Liver (tissue), 9 donors: ENCODE measurements around the gene CECR2. TPM values are rescaled to one million over a fixed set of nuclear protein-coding genes. Genes with fewer than 3 reads are reported as not detected.

ENCODE experiments used
- DNase-seq: peaks from one replicate; pipeline ENCODE4 v3.0.0-alpha.2; 2017; ENCODE audit warnings: low spot score
- H3K27ac ChIP-seq, 2 donors: one replicate each; pipeline ENCODE4 v1.7.0; 2013; ENCODE audit warnings: inconsistent platforms in 2 of 2, low read length in 2 of 2, control low read depth in 1 of 2, low read depth in 1 of 2, mild to moderate bottlenecking in 1 of 2
- H3K27me3 ChIP-seq, 4 donors: one replicate each; pipeline versions ENCODE4 v1.6.1 to v1.7.0; 2013; ENCODE audit warnings: low read length in 3 of 4, inconsistent platforms in 1 of 4, mild to moderate bottlenecking in 1 of 4, moderate library complexity in 1 of 4; ENCODE audit not compliant: control insufficient read depth in 4 of 4, insufficient read depth in 4 of 4
- H3K36me3 ChIP-seq, 4 donors: one replicate each; pipeline versions ENCODE4 v1.6.1 to v1.7.0; 2013; ENCODE audit warnings: low read length in 3 of 4, mild to moderate bottlenecking in 3 of 4, low read depth in 1 of 4, moderate library complexity in 1 of 4; ENCODE audit not compliant: control insufficient read depth in 4 of 4, insufficient read depth in 3 of 4
- H3K4me1 ChIP-seq, 4 donors: one replicate each; pipeline versions ENCODE4 v1.6.1 to v1.7.0; 2013; ENCODE audit warnings: low read length in 3 of 4, mild to moderate bottlenecking in 3 of 4, moderate library complexity in 1 of 4; ENCODE audit not compliant: control insufficient read depth in 4 of 4, insufficient read depth in 4 of 4
- H3K4me3 ChIP-seq, 3 donors: one replicate each; pipeline versions ENCODE4 v1.6.1 to v1.7.0; 2013; ENCODE audit warnings: low read length in 3 of 3, control low read depth in 1 of 3, low read depth in 1 of 3, mild to moderate bottlenecking in 1 of 3
- H3K9ac ChIP-seq, 2 donors: one replicate each; pipeline ENCODE4 v1.7.0; 2013; ENCODE audit warnings: low read length in 2 of 2, mild to moderate bottlenecking in 2 of 2, moderate library complexity in 2 of 2, control low read depth in 1 of 2, low read depth in 1 of 2
- H3K9me3 ChIP-seq, 4 donors: one replicate each; pipeline versions ENCODE4 v1.6.1 to v1.7.0; 2013; ENCODE audit warnings: low read length in 3 of 4; ENCODE audit not compliant: control insufficient read depth in 4 of 4
- EGR1 ChIP-seq, 2 donors: IDR thresholded peaks; 2 replicates each; pipeline ENCODE4 v1.6.1; 2016 to 2018; ENCODE audit warnings: antibody characterized with exemption in 2 of 2, low read depth in 2 of 2
- FOXA1 ChIP-seq: IDR thresholded peaks from 2 replicates; pipeline ENCODE4 v1.6.1; 2016; ENCODE audit warnings: antibody characterized with exemption
- GABPA ChIP-seq, 2 donors: IDR thresholded peaks in 1 of 2; conservative IDR thresholded peaks in 1 of 2; 2 replicates each; pipeline ENCODE4 v1.6.1; 2016; ENCODE audit warnings: antibody characterized with exemption in 2 of 2, mild to moderate bottlenecking in 1 of 2, moderate library complexity in 1 of 2
- HNF4A ChIP-seq, 2 donors: conservative IDR thresholded peaks; 2 replicates each; pipeline ENCODE4 v1.6.1; 2016; ENCODE audit warnings: antibody characterized with exemption in 2 of 2, mild to moderate bottlenecking in 2 of 2
- HNF4G ChIP-seq: IDR thresholded peaks from 2 replicates; pipeline ENCODE4 v1.6.1; 2016; ENCODE audit warnings: antibody characterized with exemption
- RAD21 ChIP-seq, 2 donors: IDR thresholded peaks; 2 replicates each; pipeline ENCODE4 v1.6.1; 2016; ENCODE audit warnings: antibody characterized with exemption in 2 of 2, mild to moderate bottlenecking in 2 of 2
- SP1 ChIP-seq: IDR thresholded peaks from 2 replicates; pipeline ENCODE4 v1.6.1; 2018; ENCODE audit warnings: antibody characterized with exemption, mild to moderate bottlenecking
- TAF1 ChIP-seq: conservative IDR thresholded peaks from 2 replicates; pipeline ENCODE4 v1.6.1; 2016; ENCODE audit warnings: antibody characterized with exemption, mild to moderate bottlenecking
- YY1 ChIP-seq: IDR thresholded peaks from 2 replicates; pipeline ENCODE4 v1.6.1; 2016; ENCODE audit warnings: antibody characterized with exemption, mild to moderate bottlenecking
- WGBS: extraction: QIAGEN DNeasy Blood & Tissue Kit; methylation state at CpG from one replicate; pipeline ENCODE4 v1.1.7; 2013; 5-methylcytosine and 5-hydroxymethylcytosine counted together
- polyA plus RNA-seq, 2 donors: library from polyadenylated mRNA; stranded (reverse) in 1 of 2; unstranded in 1 of 2; fragments of 200-250 nt in 1 of 2; fragments of >200 nt in 1 of 2; fragmentation: Nextera tagmentation in 1 of 2; extraction: Ambion mirVana in 1 of 2; gene quantifications; one replicate each; pipeline versions ENCODE4 v1.2.1 to v1.2.3, GENCODE V29; 2013 to 2015
- total RNA-seq, 2 donors: library from RNA; depleted of rRNA; stranded (reverse); fragments of >200 nt; gene quantifications; one replicate each; pipeline ENCODE4 v1.2.3, GENCODE V29; 2014
- TF ChIP-seq, protein P1 (sequence below): fragments of 150-350 bp; IDR thresholded peaks from 2 replicates; pipeline ENCODE4 v1.5.1; 2017; ENCODE audit warnings: improper control_type of control experiment, low read depth, low read length; ENCODE audit not compliant: missing input control
- TF ChIP-seq, protein P2 (sequence below): IDR thresholded peaks from 2 replicates; pipeline ENCODE4 v1.6.1; 2016; ENCODE audit warnings: antibody characterized with exemption
- TF ChIP-seq, protein P3 (sequence below): IDR thresholded peaks from 2 replicates; pipeline ENCODE4 v1.6.1; 2016; ENCODE audit warnings: antibody characterized with exemption, mild to moderate bottlenecking
- donor health status: healthy.
- donor health status: healthy.
- donor health status: healthy.
- donor health status: healthy.
- donor health status: healthy.

Gene CECR2
- total and polyA plus RNA-seq, 4 donors, result 1.8 to 9.7 (median 2.1) TPM

DNA sequence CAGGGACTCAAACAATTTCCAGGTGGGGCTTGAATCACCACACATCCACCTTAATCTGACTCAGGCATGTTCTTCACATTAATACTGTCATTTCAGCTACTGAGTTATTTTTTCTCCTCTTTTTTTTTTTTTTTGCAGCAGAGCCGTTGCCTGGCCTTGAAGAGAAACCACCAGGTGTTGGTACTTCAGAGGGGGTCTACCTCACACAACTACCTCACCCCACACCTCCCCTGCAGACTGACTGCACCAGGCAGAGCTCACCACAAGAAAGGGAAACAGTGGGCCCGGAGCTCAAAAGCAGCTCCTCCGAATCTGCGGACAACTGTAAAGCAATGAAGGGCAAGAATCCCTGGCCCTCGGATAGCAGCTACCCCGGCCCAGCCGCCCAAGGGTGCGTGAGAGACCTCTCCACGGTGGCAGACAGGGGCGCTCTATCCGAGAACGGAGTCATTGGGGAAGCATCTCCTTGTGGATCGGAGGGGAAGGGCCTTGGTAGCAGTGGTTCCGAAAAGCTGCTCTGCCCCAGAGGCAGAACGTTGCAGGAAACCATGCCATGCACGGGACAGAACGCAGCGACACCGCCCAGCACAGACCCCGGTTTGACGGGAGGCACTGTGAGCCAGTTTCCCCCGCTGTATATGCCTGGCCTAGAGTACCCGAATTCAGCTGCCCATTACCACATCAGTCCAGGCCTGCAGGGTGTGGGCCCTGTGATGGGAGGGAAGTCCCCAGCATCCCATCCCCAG is 178.9 kb downstream of the CECR2 start:
- no peak overlapping the region for H3K27ac ChIP-seq
- H3K9me3 ChIP-seq, result no peaks in the 10 kb centered on the region
- H3K4me1 ChIP-seq, result no peaks in the 10 kb centered on the region
- WGBS, result 96% methylated on average over 23 of the region's 23 CpGs
- H3K27me3 ChIP-seq, result no peaks in the 10 kb centered on the region
- DNase-seq, result no peak
- peaks cover 8 to 45% (median 24%) of the 10 kb centered on the region in 4 donors for H3K36me3 ChIP-seq
- TF ChIP-seq, protein P1, sequence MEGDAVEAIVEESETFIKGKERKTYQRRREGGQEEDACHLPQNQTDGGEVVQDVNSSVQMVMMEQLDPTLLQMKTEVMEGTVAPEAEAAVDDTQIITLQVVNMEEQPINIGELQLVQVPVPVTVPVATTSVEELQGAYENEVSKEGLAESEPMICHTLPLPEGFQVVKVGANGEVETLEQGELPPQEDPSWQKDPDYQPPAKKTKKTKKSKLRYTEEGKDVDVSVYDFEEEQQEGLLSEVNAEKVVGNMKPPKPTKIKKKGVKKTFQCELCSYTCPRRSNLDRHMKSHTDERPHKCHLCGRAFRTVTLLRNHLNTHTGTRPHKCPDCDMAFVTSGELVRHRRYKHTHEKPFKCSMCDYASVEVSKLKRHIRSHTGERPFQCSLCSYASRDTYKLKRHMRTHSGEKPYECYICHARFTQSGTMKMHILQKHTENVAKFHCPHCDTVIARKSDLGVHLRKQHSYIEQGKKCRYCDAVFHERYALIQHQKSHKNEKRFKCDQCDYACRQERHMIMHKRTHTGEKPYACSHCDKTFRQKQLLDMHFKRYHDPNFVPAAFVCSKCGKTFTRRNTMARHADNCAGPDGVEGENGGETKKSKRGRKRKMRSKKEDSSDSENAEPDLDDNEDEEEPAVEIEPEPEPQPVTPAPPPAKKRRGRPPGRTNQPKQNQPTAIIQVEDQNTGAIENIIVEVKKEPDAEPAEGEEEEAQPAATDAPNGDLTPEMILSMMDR, result no peak
- TF ChIP-seq, protein P2, sequence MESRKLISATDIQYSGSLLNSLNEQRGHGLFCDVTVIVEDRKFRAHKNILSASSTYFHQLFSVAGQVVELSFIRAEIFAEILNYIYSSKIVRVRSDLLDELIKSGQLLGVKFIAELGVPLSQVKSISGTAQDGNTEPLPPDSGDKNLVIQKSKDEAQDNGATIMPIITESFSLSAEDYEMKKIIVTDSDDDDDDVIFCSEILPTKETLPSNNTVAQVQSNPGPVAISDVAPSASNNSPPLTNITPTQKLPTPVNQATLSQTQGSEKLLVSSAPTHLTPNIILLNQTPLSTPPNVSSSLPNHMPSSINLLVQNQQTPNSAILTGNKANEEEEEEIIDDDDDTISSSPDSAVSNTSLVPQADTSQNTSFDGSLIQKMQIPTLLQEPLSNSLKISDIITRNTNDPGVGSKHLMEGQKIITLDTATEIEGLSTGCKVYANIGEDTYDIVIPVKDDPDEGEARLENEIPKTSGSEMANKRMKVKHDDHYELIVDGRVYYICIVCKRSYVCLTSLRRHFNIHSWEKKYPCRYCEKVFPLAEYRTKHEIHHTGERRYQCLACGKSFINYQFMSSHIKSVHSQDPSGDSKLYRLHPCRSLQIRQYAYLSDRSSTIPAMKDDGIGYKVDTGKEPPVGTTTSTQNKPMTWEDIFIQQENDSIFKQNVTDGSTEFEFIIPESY, result no peak
- TF ChIP-seq EGR1 (IDR thresholded peaks at IDR 0.05; ENCODE audit: low read depth in 2 of 2), result no peak
- no peak for TF ChIP-seq SP1
- no peak for TF ChIP-seq YY1
- TF ChIP-seq TAF1, result no peak
- TF ChIP-seq FOXA1, result no peak
- TF ChIP-seq GABPA (IDR thresholded peaks at IDR 0.05 in 1 of 2, conservative IDR thresholded peaks at IDR 0.05 in 1 of 2), result no peak
- TF ChIP-seq, protein P3, sequence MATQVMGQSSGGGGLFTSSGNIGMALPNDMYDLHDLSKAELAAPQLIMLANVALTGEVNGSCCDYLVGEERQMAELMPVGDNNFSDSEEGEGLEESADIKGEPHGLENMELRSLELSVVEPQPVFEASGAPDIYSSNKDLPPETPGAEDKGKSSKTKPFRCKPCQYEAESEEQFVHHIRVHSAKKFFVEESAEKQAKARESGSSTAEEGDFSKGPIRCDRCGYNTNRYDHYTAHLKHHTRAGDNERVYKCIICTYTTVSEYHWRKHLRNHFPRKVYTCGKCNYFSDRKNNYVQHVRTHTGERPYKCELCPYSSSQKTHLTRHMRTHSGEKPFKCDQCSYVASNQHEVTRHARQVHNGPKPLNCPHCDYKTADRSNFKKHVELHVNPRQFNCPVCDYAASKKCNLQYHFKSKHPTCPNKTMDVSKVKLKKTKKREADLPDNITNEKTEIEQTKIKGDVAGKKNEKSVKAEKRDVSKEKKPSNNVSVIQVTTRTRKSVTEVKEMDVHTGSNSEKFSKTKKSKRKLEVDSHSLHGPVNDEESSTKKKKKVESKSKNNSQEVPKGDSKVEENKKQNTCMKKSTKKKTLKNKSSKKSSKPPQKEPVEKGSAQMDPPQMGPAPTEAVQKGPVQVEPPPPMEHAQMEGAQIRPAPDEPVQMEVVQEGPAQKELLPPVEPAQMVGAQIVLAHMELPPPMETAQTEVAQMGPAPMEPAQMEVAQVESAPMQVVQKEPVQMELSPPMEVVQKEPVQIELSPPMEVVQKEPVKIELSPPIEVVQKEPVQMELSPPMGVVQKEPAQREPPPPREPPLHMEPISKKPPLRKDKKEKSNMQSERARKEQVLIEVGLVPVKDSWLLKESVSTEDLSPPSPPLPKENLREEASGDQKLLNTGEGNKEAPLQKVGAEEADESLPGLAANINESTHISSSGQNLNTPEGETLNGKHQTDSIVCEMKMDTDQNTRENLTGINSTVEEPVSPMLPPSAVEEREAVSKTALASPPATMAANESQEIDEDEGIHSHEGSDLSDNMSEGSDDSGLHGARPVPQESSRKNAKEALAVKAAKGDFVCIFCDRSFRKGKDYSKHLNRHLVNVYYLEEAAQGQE, result no peak
- no peak for TF ChIP-seq HNF4A (conservative IDR thresholded peaks at IDR 0.05)
- TF ChIP-seq HNF4G, result no peak
- H3K9ac ChIP-seq, result no peak overlapping the region
- no peak overlapping the region for H3K4me3 ChIP-seq

DNA sequence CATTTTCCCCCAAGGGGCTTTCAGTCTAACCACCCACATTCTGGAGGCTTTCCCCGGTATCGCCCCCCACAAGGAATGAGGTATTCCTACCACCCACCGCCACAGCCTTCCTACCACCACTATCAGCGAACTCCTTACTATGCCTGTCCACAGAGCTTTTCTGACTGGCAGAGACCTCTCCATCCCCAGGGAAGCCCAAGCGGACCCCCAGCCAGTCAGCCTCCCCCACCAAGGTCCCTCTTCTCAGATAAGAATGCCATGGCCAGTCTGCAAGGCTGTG is 179.4 kb downstream of the CECR2 start:
- Histone ChIP-seq H3K4me3 (no peak overlapping the region), H3K27ac (no peak overlapping the region), H3K9ac (no peak overlapping the region), H3K27me3 (no peaks in the 10 kb centered on the region), H3K36me3 (peaks cover 6 to 50% (median 27%) of the 10 kb centered on the region in 4 donors), H3K4me1 (no peaks in the 10 kb centered on the region), H3K9me3 (no peaks in the 10 kb centered on the region)
- no peak for DNase-seq
- 97% methylated on average over 5 of the region's 5 CpGs for WGBS
- TF ChIP-seq RAD21 (IDR thresholded peaks at IDR 0.05) (no peak), HNF4G (no peak), GABPA (IDR thresholded peaks at IDR 0.05 in 1 of 2, conservative IDR thresholded peaks at IDR 0.05 in 1 of 2) (no peak), EGR1 (IDR thresholded peaks at IDR 0.05; ENCODE audit: low read depth in 2 of 2) (no peak)
